ENCODE data around the gene TXNDC15. TPM values are rescaled to one million over a fixed set of nuclear protein-coding genes. Genes with fewer than 3 reads are reported as not detected.
"Not testable (repeated sequence)": the region's sequence is repeated elsewhere in the genome, so short reads cannot be mapped to it uniquely, and the experiment has no call there.

Gene TXNDC15, protein sequence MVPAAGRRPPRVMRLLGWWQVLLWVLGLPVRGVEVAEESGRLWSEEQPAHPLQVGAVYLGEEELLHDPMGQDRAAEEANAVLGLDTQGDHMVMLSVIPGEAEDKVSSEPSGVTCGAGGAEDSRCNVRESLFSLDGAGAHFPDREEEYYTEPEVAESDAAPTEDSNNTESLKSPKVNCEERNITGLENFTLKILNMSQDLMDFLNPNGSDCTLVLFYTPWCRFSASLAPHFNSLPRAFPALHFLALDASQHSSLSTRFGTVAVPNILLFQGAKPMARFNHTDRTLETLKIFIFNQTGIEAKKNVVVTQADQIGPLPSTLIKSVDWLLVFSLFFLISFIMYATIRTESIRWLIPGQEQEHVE
- polyA plus RNA-seq (2013, experiment 1 of 2; ENCODE audit: insufficient read length), result 67.5 TPM
- 80.2 TPM for polyA plus RNA-seq (2013, experiment 2 of 2; ENCODE audit: insufficient read length)

DNA sequence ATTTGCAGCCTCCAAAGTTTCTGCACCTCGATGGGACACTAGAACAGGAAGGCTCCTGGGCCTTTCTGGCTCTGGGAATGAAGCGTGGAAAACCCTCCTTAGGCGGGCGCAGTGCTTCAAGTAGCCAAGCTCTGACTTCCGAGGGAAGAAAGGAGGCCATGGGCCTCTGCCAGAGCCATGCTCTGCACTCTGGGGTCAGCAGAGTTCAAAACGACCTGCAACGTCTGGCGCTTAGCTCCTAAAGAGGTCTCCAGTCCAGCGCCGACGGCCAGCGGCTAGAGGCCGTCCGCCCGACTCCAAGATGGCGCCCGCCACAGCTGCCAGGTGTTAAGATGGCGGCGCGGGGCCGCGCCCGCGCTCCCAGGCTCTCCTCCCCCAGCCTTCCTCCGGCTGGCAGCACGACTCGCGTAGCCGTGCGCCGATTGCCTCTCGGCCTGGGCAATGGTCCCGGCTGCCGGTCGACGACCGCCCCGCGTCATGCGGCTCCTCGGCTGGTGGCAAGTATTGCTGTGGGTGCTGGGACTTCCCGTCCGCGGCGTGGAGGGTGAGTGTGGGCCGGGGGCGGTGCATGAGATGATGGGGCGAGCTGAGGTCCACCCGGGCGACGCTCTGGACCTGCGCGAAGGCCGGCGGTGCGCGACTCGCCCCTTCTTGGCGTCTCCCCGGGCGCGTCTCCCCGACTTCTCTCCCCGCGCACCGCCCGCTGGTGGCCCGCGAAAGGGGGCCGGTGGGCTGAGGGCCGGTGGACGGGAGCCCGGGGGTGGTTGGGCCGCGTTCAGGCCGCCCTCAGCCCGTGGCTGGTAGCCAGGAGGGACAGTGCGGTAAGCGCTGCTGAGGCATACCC lies at the start of gene TXNDC15:
TXNDC15 (plus strand) TSS at position 385 of the 844 bp plus-strand sequence; CDS start at position 442, 57 bp downstream.
- DNase-seq, result peak; percentile 83

DNA sequence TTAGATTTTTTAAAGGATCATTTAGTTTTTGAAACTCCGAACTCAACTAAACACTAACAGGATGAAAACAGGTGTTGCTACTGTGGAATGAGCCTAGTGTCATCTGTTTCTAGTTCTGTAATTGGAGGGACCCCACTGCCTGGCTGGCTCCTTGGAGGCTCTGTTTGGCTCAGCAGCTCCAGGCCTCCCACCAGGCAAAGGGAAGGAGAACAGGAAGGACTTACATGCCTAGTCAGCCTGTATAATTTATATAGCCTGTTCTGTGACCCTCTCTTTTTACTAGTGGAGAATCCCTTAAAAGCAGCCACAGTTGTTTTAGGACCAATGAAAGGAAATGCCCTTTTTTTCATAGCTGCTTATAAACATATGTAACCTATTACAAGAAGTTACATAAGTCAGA lies 49.5 kb upstream of the TXNDC15 start:
- DNase-seq, result no peak

DNA sequence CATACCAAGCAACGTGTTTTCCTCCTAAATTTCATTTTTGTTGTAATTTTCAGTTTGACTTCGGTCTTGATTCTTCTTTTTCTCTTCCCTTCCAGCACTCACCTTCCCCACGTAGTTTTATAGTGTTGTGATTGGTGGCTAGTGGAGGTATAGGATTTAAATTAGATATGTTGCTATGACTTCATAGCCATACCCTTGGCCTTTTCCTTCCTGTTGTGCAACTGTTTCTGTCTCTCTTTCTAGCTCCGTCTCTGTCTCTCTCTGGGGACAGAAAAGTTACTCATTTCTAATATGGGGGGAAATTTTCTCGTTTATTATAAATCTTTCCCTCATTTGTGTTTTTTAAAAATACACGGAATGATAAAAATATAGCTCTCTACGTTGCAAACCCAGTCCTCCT lies 49.0 kb upstream of the TXNDC15 start:
- no peak for DNase-seq

DNA sequence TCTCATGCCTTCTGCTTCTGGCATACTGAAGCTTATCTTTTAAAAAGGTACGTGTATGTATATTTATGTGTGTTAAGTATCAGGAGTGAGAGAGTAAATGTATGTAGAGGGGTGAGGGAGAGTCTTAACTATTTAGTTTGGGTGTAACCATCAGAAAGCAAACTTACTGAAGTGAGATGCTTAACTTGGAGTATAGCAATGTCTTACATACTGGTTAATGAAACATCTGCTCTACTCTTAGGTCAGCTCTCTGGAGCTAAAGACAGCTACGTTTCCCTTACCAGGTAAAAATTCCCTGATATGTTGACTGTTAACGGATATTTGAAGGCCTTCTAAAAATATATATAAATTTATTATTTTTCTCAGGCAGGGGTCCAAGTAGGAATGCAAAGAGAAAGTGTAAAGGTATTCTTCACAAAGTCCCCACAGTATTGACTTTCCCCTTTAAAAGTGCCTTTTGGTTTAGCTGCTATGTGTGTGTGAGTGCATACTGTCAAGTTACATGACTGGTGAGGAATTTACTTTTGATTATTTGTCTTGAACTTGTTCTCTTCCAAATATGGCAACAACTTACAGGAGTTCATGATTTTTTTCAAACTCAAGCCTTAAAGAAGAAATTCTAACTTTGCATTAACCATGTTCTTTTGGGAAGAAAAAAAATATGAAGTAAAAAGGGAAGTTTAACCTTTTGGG lies 40.7 kb upstream of the TXNDC15 start:
- peak; percentile 91 for DNase-seq

DNA sequence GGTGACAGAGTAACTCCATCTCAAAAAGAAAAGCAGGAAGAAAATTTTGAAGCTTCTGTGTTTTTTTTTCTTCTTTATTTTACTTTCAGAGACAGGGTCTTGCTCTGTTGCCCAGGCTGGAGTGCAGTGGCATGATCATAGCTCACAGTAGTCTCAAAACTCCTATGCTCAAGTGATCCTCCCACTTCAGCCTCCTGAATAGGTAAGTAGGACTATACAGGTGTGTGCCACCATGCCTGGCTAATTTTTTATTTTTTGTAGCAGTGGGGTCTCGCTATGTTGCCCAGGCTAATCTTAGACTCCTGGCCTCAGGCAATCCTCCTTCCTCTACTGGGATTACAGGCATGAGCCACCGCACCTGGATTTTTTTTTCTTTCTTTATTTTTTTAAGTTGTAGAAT lies 38.5 kb upstream of the TXNDC15 start:
- DNase-seq, result no peak

DNA sequence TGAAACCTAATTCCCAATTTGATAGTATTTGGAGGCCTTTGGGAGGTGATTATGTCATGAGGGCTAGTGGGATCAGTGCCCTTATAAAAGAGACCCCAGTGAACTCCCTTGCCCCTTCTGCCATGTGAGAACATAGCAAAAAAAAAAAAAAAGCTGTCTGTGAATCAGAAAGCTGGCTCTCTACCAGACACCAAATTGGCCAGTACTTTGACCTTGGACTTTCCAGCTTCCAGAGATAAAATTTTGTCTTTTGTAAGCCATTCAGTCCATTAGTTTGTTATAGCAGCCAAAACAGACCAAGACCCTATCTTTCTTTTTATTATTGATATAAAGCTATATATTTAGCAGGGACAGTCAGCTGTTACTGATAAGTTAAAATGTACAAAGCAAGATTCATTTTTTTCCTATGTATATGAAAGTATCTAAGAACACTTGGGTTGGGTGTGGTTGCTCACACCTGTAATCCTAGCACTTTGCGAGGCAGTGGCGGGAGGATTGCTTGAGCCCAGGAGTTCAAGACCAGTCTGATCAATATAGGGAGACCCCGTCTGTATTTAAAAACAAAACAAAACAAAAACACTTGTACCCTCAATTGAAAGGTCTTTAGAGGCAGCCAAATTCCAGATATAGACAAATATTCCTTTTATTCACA lies 36.5 kb upstream of the TXNDC15 start:
- DNase-seq, result no peak

DNA sequence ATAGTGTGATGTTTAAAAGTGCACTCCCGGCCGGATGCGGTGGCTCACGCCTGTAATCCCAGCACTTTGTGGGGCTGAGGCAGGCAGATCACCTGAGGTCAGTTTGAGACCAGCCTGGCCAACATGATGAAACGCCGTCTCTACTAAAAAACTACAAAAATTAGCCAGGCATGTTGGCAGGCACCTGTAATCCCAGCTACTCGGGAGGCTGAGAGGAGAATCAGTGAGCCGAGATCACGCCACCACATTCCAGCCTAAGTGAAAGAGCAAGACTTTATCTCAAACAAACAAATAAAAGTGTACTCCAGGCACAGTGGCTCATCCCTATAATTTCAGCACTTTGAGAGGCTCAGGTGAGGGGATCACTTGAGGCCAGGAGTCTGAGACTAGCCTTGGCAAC lies 35.8 kb upstream of the TXNDC15 start:
- DNase-seq, result not testable (repeated sequence)

DNA sequence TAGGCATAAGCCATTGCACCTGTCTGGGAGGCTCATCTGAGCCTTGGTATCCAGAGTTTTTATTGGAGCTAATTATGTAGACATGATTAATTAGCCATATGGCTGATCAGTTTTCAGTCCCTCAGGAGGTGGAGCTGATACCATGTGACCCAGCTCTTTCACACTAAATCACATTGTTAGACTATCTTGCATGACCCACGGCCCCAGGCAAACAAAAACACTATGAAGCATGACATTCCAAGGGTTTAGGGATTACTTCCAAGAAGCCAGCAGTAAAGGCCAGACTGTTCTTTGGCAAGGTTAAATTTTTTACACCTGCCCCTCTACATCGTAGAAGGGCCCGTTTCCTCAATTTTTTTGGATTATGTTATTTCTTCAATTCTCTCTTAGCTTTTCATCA lies 33.4 kb upstream of the TXNDC15 start:
- DNase-seq, result peak; percentile 45

DNA sequence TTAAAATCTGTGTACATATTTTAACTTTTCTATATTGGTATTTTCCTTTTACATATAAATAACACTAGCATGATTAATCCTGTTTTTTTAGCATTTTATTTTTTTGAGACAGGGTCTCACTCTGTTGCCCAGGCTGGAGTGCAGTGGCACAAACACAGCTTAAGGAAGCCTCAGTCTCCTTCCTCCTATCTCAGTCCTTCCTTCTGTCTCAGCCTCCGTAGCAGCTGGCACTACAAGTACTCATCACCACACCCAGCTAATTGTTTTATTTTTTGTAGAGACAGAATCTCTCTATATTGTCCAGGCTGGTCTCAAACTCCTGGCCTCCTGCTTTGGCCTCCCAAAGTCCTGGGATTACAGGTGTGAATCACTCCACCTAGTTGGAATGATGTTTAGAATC lies 29.9 kb upstream of the TXNDC15 start:
- no peak for DNase-seq

DNA sequence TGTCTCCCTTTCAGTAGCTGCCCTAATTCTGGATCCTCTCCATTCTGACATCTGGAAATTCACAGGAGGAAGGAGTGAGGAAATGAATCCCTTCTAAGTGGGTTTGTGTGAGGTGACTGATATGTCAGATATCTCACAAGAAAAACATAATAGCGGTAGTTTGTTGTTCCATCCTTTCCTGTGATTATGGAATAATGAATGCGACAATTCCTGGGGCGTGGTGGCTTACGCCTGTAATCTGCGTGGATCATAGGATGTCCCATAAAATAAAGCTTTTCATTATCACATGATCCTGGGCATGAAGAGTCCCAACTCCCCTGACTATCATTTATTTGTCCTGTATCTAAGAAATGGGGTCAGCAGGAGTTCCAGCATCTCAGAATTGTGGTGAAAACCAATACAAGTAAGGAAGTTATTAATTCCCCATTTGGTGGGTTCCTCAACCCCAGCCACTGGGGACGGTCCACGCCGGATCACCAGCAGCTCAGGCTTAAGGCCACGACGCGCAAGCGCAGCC lies 28.8 kb upstream of the TXNDC15 start:
- DNase-seq, result peak; percentile 71

DNA sequence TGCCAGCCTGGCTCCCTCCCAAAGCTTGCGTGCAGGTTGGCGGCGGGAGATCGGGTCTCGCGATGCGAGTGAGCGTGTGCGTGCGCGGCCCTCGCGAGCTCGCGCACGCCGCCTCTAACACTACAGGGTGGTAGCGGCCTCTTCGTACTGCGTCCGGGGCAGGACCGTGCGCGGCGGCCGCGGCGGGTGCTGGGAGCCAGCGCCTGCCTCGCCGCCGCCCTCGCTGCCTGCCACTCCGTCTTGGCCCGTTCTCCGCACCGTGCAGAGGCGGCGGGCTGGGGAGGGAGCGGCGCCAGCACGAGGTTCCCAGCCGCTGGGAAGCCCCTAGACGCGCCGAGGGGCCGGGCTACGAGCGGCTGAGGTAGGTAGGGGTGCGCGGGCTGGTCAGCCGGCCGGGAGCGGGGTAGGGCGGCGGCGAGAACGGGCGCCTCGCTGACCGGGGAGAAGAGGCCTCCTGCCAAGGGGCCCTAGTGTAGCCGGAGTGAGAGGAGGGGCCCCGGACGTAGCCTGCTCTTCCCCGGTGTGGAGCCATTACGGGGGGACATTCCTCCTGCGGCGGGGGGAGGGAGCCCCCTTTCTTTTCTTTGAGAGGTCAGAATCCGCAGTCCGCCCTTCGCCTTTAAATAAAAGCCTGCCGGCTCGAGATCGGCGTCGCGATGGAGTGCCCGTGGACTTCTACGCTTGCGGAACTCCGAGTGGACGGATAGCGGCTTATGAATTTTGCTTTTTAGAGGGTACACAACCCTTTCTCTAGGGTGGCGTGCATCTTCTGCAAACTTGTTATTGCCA lies 28.1 kb upstream of the TXNDC15 start, which contains the start of gene C5orf24:
C5orf24 (plus strand) TSS at position 117 of the 789 bp plus-strand sequence. CDS start 8,933 bp downstream, outside the sequence.
- DNase-seq, result peak; percentile 95

DNA sequence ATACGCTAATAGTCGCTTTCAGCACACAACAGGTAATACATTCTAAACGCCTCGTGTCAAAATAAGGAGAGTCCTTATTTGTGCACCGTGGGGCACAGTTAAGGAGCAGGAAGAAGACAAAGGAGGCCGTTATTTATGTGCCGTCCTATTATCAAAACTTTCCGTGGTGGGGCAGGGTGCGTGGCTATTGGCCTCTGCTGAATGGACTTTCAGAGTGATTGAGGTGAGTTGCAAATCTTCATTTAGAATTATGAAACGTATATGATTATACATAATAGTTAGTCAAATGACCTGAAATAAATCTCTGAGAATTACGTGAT lies 27.6 kb upstream of the TXNDC15 start:
- peak; percentile 24 for DNase-seq

DNA sequence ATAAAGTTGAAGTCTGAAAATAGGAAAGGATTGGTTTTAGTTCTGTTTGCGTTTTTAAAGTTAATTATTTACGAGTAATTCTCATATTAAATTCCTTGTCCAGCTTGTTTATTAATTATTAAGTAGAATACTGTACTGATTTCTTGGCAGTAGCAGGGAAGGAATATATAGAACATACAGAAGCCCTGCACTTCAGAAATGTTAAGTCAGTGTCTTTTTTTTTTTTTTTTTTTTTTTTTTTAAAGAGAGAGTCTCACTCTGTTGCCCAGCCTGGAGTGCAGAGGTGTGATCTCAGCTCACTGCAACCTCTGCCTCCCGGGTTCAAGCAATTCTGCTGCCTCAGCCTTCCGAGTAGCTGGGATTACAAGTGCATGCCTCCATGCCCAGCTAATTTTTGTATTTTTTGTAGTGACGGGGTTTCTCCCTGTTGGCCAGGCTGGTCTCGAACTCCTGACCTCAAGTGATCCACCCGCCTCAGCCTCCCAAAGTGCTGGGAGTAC lies 24.7 kb upstream of the TXNDC15 start:
- not testable (repeated sequence) for DNase-seq

DNA sequence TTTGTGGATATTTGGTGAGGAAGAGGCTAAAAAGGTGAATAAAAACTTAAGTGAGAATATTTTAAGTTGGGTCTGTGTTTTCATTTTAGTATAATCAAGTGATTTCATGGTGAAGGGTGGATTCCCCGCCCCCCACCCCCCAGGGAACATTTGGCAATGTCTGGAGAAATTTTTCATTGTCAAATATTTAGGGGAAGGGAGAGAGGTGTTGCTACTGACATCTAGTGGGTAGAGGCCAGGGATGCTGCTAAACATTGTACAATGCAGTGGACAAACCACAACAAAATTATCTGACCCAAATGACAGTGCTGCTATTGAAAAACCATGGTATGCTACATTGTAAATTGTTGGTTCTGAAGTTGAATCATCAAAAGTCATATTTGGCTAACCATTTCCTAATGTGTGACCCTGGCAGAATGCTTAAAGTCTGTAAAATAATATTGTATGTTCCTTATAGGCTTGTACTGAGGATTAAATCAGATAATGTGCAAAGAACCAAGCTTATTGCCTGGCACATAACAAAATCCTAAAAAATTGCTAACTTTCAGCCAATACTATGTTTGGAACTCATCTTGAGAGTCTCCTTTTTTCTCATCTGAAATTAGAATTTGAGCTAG lies 22.8 kb upstream of the TXNDC15 start:
- peak; percentile 69 for DNase-seq

DNA sequence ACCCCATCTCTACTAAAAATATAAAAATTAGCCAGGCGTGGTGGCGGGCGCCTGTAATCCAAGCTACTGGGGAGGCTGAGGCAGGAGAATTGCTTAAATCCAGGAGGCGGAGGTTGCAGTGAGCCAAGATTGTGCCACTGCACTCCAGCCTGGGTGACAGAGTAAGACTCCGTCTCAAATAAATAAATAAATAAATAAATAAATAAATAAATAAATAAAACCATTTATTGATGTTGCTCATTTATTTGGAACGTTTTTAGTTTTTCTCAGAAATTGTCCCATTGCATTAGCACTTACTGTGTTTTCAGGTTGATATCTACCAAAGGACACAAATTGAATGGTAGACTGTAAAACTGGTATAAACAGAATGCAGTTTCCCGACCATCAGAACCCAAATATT lies 17.7 kb upstream of the TXNDC15 start:
- not testable (repeated sequence) for DNase-seq

DNA sequence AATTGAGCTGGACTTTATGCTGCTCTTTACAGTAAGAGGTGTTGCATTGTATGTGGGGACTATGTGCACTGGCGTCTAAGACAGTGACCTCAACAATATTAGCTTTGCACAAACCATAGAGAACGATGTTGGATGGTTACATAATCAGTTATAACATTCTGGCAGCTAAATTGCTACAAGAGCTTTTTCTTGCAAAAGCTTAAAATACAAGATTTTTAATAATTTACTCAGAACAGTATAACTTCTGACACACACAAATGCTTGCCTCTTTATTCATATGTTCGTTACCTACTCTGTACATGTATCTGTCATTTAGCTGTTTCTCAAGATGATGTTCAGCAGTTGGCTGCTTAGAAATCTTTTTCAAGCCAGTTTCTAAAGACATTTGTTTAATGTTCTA lies 16.8 kb upstream of the TXNDC15 start:
- DNase-seq, result no peak

DNA sequence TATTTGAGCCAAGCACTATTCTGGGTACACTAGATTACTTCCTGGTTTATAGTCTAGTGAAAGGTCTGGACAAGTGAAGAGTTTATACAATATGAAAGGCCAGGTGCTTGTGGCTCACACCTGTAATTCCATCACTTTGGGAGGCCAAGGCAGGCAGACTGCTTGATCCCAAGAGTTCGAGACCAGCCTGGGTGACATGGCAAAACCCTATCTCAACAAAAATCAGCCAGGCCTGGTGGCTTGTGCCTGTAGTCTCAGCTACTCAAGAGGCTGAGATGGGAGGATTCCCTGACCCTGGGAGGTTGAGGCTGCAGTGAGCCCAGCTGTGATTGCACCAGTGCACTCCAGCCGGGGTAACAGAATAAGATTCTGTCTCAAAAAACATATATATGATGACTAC lies 9.5 kb upstream of the TXNDC15 start:
- DNase-seq, result no peak

DNA sequence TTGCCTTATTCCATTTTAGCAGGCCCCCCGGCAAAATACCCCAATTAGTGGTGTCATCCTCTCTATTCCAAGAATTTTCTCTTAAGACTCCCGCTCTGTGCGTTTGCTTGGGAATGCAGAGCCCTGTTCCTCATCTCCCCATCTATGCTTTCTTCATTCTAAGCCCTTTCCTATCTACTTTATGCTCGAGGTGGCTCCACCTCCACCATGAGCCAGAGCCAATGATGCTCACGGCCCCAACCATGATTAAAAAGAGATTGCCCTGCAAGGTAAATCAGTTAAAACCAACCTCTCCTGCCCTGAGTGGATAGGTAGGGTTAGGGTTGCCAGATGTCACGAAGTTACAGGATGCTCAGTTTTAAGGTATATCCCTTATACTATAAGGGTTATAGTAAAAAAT lies 677 bp upstream of the TXNDC15 start:
- no peak for DNase-seq

DNA sequence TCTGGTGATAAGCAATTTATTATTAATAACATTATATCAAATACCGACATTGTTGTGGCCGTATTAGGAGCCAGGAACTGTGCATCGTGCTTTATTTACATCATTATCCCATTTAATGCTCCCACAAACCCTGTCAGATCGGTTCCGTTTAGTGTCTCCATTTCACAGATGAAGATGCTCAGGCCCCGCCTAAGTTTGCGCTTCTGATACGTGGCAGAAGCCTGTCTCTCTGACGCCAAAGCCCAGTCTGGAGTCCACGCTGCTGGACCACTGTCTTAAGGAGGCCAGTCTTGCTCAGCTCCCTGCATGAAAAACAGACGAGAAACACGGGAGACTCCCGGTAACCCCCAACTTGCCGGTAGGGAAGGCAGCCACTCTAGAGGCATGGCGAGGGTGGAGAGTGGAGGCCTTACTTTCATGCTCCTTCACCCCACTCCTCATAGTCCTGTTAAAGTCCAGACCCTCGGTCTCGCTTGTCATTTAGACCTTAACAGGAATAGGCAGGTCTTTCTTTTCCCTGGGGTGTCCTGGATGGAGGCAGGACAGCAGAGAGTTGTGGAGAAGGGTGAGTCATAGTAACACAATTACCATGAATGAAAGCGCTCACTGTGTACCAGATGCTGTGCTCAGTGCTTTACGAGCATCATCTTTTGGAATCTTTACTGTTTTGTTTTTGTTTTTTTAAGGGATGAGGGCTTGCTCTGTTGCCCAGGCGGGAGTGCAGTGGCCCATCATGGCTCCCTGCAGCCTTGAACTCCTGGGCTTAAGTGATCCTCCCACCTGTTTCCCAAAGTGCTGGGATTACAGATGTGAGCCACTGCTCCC lies 872 bp downstream of the TXNDC15 start:
- DNase-seq, result peak; percentile 85

DNA sequence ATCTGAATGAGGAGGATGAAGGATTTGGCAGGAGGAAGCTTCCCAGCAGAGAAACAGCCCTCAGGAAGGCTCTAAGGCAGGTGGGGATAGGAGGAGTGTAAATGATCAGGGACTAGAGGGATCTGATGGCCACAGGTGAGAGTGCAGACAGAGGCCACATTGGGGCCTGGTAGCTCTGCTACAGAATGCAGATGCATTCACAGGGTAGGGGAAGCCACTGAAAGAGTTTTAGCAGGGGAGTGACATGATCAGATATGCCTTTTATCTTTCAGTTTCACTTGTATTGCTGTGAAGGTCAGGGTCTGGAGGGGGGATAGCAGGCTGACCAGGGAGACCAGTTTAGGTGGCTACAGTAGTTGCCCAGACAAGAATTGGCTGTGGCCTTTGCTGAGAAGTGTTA lies 3.0 kb downstream of the TXNDC15 start:
- no peak for DNase-seq
